Mesendoderm (in vitro differentiated cells): Measurements from ENCODE around the gene CEP126.

Experiments
- DNase-seq: peaks from one replicate; pipeline ENCODE4 v3.0.0; 2013
- H2AK5ac ChIP-seq: 2 replicates; pipeline ENCODE4 v1.6.1; 2013; ENCODE audit warnings: low read length, inconsistent platforms
- H2BK120ac ChIP-seq: 2 replicates; pipeline ENCODE4 v1.6.1; 2013; ENCODE audit warnings: low read depth, mild to moderate bottlenecking, low read length, moderate library complexity, mixed read lengths
- H2BK15ac ChIP-seq: replicated peaks from 2 replicates; pipeline ENCODE4 v1.6.1; 2013; ENCODE audit warnings: low read depth, mild to moderate bottlenecking, moderate library complexity
- H2BK5ac ChIP-seq: 2 replicates; pipeline ENCODE4 v1.6.1; 2013; ENCODE audit warnings: low read length, inconsistent platforms
- H3K18ac ChIP-seq: 2 replicates; pipeline ENCODE4 v1.6.1; 2013; ENCODE audit warnings: mild to moderate bottlenecking, low read length, mixed read lengths
- H3K23ac ChIP-seq: one replicate; pipeline ENCODE4 v1.6.1; 2013; ENCODE audit warnings: low read length
- H3K27ac ChIP-seq: 2 replicates; pipeline ENCODE4 v1.5.1; 2013; ENCODE audit warnings: low read depth, mild to moderate bottlenecking, inconsistent platforms, low read length, moderate library complexity
- H3K27me3 ChIP-seq: 2 replicates; pipeline ENCODE4 v1.6.1; 2013; ENCODE audit warnings: low read length, control low read depth, mild to moderate bottlenecking, inconsistent platforms; ENCODE audit not compliant: insufficient read depth, poor library complexity
- H3K36me3 ChIP-seq: 2 replicates; pipeline ENCODE4 v1.6.1; 2013; ENCODE audit warnings: low read length, inconsistent platforms; ENCODE audit not compliant: control insufficient read depth, insufficient read depth
- H3K4ac ChIP-seq: one replicate; pipeline ENCODE4 v1.6.1; 2013; ENCODE audit warnings: low read depth, mild to moderate bottlenecking, low read length, moderate library complexity
- H3K4me1 ChIP-seq: 2 replicates; pipeline ENCODE4 v1.6.1; 2013; ENCODE audit warnings: low read depth, low read length, inconsistent platforms; ENCODE audit not compliant: control insufficient read depth
- H3K4me2 ChIP-seq: 2 replicates; pipeline ENCODE4 v1.6.1; 2013; ENCODE audit warnings: low read length
- H3K4me3 ChIP-seq: 2 replicates; pipeline ENCODE4 v1.5.1; 2013; ENCODE audit warnings: mild to moderate bottlenecking, low read length
- H3K56ac ChIP-seq: one replicate; pipeline ENCODE4 v1.6.1; 2013; ENCODE audit warnings: low read length
- H3K79me1 ChIP-seq: 2 replicates; pipeline ENCODE4 v1.6.1; 2013; ENCODE audit warnings: low read length, inconsistent platforms
- H3K79me2 ChIP-seq: 2 replicates; pipeline ENCODE4 v1.6.1; 2013; ENCODE audit warnings: mild to moderate bottlenecking, low read length; ENCODE audit not compliant: control insufficient read depth, insufficient read depth
- H3K9ac ChIP-seq: 2 replicates; pipeline ENCODE4 v1.6.1; 2013; ENCODE audit warnings: low read length, inconsistent platforms
- H4K5ac ChIP-seq: one replicate; pipeline ENCODE4 v1.6.1; 2013; ENCODE audit warnings: low read length
- H4K8ac ChIP-seq: one replicate; pipeline ENCODE4 v1.6.1; 2013; ENCODE audit warnings: low read depth, mild to moderate bottlenecking, control low read depth, low read length, moderate library complexity
- WGBS: extraction: QIAGEN DNeasy Blood & Tissue Kit; methylation state at CpG from one replicate; pipeline ENCODE4 v1.1.7; 2013; ENCODE audit warnings: low lambda C conversion rate, missing lambda C conversion rate; ENCODE audit not compliant: insufficient coverage; ENCODE audit errors: extremely low coverage; 5-methylcytosine and 5-hydroxymethylcytosine counted together

Gene CEP126

DNA sequence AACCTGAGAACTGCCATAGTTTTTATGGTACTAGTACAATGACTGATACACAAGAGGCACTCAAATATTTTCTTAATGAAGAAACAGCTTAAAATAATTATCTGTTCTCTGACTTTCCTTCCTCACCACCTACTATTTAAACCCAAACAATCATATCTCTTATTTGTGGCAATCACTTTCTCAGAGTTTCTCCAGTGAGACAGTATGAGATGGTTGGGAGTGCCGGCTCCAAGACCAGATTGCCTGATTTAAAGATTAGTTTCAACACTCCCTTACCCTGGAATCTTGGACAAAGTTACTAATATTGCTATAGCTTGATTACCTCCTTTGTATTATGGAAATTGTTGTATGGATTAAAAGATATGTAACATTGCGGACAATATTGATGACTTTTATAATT is 5.7 kb upstream of the CEP126 start:
- no peak overlapping the region for H3K4me3 ChIP-seq
- H3K4ac ChIP-seq: no peak overlapping the region
- no peaks in the 10 kb centered on the region for H3K79me1 ChIP-seq
- no peak overlapping the region for H3K23ac ChIP-seq
- H3K36me3 ChIP-seq: no peaks in the 10 kb centered on the region
- H3K27me3 ChIP-seq: no peaks in the 10 kb centered on the region
- no peak overlapping the region for H3K4me2 ChIP-seq
- H3K9ac ChIP-seq: no peak overlapping the region
- no peak overlapping the region for H4K8ac ChIP-seq
- no peaks in the 10 kb centered on the region for H3K79me2 ChIP-seq
- H2AK5ac ChIP-seq: no peak overlapping the region
- no peak overlapping the region for H2BK5ac ChIP-seq
- no peaks in the 10 kb centered on the region for H3K4me1 ChIP-seq
- no peak overlapping the region for H3K56ac ChIP-seq
- DNase-seq: no peak
- no peak overlapping the region for H4K5ac ChIP-seq
- no peak overlapping the region for H2BK120ac ChIP-seq
- no peak overlapping the region for H3K27ac ChIP-seq
- no CpG with 5 or more reads among the region's 2 CpGs for WGBS
- no peak overlapping the region for H2BK15ac ChIP-seq
- no peak overlapping the region for H3K18ac ChIP-seq

DNA sequence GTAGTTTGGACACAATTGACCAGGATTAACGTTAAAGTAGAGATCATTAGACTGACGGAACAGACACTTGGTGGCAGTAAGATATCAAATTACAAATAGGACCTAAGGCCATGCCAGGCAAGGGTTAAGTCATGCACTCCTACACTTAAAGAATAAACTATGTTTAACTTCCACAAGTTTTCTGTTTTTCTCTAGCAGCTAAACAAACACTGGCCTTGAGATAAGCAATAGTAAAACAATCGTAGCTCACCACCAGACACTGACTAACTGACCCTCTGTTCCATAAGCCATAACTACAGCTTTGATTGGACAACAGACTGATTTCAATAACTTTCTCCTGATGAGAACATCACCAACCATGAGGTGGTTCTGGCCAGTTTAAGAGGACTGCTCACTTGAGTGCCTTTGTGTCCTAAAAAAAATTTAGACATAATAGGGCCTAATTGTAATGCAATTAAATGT is 2.0 kb upstream of the CEP126 start:
- no peak overlapping the region for H4K8ac ChIP-seq
- H3K4me3 ChIP-seq: no peak overlapping the region
- H3K27ac ChIP-seq: no peak overlapping the region
- no peak overlapping the region for H2AK5ac ChIP-seq
- no peak overlapping the region for H4K5ac ChIP-seq
- H3K4ac ChIP-seq: no peak overlapping the region
- no peaks in the 10 kb centered on the region for H3K4me1 ChIP-seq
- H3K4me2 ChIP-seq: no peak overlapping the region
- no peaks in the 10 kb centered on the region for H3K27me3 ChIP-seq
- H3K9ac ChIP-seq: no peak overlapping the region
- no CpG with 5 or more reads among the region's 3 CpGs for WGBS
- DNase-seq: no peak
- no peak overlapping the region for H2BK15ac ChIP-seq
- H3K23ac ChIP-seq: no peak overlapping the region
- H2BK120ac ChIP-seq: no peak overlapping the region
- no peaks in the 10 kb centered on the region for H3K36me3 ChIP-seq
- no peak overlapping the region for H3K56ac ChIP-seq
- no peak overlapping the region for H3K18ac ChIP-seq
- no peaks in the 10 kb centered on the region for H3K79me2 ChIP-seq
- no peak overlapping the region for H2BK5ac ChIP-seq
- H3K79me1 ChIP-seq: no peaks in the 10 kb centered on the region

DNA sequence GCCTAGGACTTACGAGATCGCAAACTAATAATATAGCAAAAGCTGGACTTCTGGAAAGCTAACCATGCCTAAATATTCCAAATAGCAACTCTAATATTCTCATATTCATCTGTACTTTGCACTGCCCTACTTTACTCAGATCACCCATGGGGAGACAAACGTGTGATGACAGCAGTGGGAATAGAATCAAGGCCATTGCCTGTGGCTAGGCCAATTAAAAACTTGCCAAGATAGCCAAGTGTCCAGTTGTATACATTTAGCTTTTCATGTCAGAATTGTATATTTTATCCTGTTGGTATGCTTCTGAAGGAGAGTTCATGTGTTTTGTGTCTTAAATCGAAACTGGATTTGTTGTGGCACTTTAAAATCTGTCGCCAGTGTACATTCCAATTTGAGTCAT is 1.2 kb upstream of the CEP126 start:
- no peak overlapping the region for H3K4me3 ChIP-seq
- H3K36me3 ChIP-seq: no peaks in the 10 kb centered on the region
- no peak overlapping the region for H3K9ac ChIP-seq
- no peak overlapping the region for H2BK120ac ChIP-seq
- H3K27me3 ChIP-seq: no peaks in the 10 kb centered on the region
- H3K56ac ChIP-seq: no peak overlapping the region
- H3K23ac ChIP-seq: no peak overlapping the region
- no peaks in the 10 kb centered on the region for H3K79me2 ChIP-seq
- WGBS: no CpG with 5 or more reads among the region's 5 CpGs
- no peak overlapping the region for H3K4ac ChIP-seq
- DNase-seq: no peak
- no peaks in the 10 kb centered on the region for H3K4me1 ChIP-seq
- H4K5ac ChIP-seq: no peak overlapping the region
- H3K79me1 ChIP-seq: no peaks in the 10 kb centered on the region
- H3K27ac ChIP-seq: no peak overlapping the region
- no peak overlapping the region for H2AK5ac ChIP-seq
- H2BK5ac ChIP-seq: no peak overlapping the region
- H4K8ac ChIP-seq: no peak overlapping the region
- H2BK15ac ChIP-seq: no peak overlapping the region
- H3K18ac ChIP-seq: no peak overlapping the region
- H3K4me2 ChIP-seq: no peak overlapping the region

DNA sequence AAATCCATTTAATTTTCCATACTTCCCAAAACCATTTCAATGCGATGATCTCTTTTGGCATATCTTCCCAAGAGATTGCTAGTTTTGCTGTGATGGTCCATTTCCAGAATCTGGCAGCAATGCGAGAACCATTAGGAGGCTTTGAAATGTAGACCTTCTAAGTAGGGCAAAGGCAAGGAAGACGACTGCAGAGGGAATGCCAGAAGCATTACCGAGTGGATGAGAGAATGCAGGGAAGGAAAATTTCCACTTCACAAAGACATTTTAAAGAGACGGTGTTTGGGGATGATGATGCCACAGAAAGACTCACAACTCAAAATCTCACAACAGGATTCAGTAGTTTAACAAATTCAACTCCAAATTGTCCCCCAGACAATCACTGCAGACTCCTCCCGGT is 471 bp upstream of the CEP126 start:
- H2BK15ac ChIP-seq: no peak overlapping the region
- peak overlapping the region; percentile 74 for H3K4me2 ChIP-seq
- WGBS: no CpG with 5 or more reads among the region's 6 CpGs
- H2BK5ac ChIP-seq: no peak overlapping the region
- peak overlapping the region; percentile 11 for H3K9ac ChIP-seq
- no peaks in the 10 kb centered on the region for H3K79me2 ChIP-seq
- H3K4me3 ChIP-seq: peak overlapping the region; percentile 28
- H4K8ac ChIP-seq: no peak overlapping the region
- no peaks in the 10 kb centered on the region for H3K79me1 ChIP-seq
- peak overlapping the region; percentile 57 for H3K56ac ChIP-seq
- no peaks in the 10 kb centered on the region for H3K27me3 ChIP-seq
- no peak overlapping the region for H4K5ac ChIP-seq
- no peak overlapping the region for H3K18ac ChIP-seq
- no peak overlapping the region for H3K23ac ChIP-seq
- no peak overlapping the region for H2AK5ac ChIP-seq
- no peaks in the 10 kb centered on the region for H3K36me3 ChIP-seq
- no peak overlapping the region for H3K27ac ChIP-seq
- no peaks in the 10 kb centered on the region for H3K4me1 ChIP-seq
- DNase-seq: peak; percentile 58
- no peak overlapping the region for H2BK120ac ChIP-seq
- no peak overlapping the region for H3K4ac ChIP-seq

DNA sequence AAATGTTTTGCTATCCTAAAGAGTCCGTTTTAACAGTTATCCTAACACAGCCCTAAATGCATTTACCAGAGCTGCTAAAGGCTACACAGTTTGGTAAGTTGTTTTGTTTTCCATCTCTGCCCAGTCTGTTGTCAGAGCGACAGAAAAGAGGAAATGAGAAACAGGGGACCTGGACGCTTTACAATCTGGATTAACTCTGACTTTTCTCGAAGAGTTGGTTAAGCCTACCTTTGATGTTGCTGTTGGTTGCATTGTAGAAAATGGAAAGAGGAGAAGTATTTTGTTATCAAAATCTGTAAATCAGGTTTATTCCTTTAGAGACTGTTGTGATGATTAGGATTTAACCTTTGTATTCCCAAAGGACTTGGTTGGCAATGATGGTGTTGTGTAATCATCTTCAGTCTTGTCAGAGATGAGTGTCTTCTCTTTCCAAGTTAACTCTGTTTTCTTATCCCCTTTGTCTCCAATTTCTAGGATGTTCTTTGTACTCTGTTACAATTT is 1.0 kb downstream of the CEP126 start:
- Histone ChIP-seq H3K4me3 (no peak overlapping the region), H2BK5ac (no peak overlapping the region), H3K27ac (no peak overlapping the region), H3K4ac (no peak overlapping the region), H3K79me1 (no peaks in the 10 kb centered on the region), H3K18ac (no peak overlapping the region), H3K23ac (no peak overlapping the region), H3K9ac (no peak overlapping the region), H4K8ac (no peak overlapping the region), H3K4me2 (no peak overlapping the region), H2BK15ac (no peak overlapping the region), H3K4me1 (no peaks in the 10 kb centered on the region), H3K36me3 (no peaks in the 10 kb centered on the region), H2BK120ac (no peak overlapping the region), H3K79me2 (no peaks in the 10 kb centered on the region), H3K56ac (no peak overlapping the region), H4K5ac (no peak overlapping the region), H2AK5ac (no peak overlapping the region), H3K27me3 (no peaks in the 10 kb centered on the region)
- peak; percentile 62 for DNase-seq
- WGBS: no CpG with 5 or more reads among the region's 4 CpGs

DNA sequence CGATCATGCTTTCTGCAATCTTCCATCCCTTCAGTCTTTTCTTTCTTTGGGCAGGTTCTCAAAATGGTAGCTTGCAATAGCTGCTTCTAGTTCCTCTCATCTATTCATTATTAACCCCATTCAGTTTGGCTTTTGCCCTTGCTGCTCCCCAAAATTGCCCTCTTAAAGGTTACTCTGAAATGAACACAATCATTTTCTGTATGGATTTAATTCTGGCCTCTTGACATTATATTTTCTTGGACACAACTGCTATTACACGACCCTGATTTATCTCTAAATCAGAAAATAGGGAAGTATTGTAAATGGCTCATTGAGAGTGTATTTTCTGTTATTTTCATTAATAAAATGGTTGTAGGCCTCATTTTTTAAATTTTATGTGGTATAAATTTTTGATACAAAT is 1.6 kb downstream of the CEP126 start, which contains the start of gene ANGPTL5:
Gene ANGPTL5, minus strand, starts transcription at position 101 of the 400 bp plus-strand sequence. CDS start 8,613 bp downstream, outside the sequence.
- peak within 1 kb of the TSS; percentile 59 for H3K4me3 ChIP-seq
- H2AK5ac ChIP-seq: no peak within 1 kb of the TSS
- no peak within 1 kb of the TSS for H2BK5ac ChIP-seq
- no peak within 1 kb of the TSS for H2BK120ac ChIP-seq
- no peaks in the 10 kb centered on the region for H3K4me1 ChIP-seq
- H4K8ac ChIP-seq: no peak within 1 kb of the TSS
- H3K79me1 ChIP-seq: no peaks in the 10 kb centered on the region
- H4K5ac ChIP-seq: no peak within 1 kb of the TSS
- DNase-seq: no peak
- H3K9ac ChIP-seq: peak within 1 kb of the TSS; percentile 63
- no peak within 1 kb of the TSS for H2BK15ac ChIP-seq
- H3K36me3 ChIP-seq: no peaks in the 10 kb centered on the region
- no peaks in the 10 kb centered on the region for H3K27me3 ChIP-seq
- peak within 1 kb of the TSS; percentile 58 for H3K4me2 ChIP-seq
- no CpG with 5 or more reads among the region's 2 CpGs for WGBS
- no peak within 1 kb of the TSS for H3K4ac ChIP-seq
- H3K27ac ChIP-seq: no peak within 1 kb of the TSS
- H3K79me2 ChIP-seq: no peaks in the 10 kb centered on the region
- peak within 1 kb of the TSS; percentile 86 for H3K56ac ChIP-seq
- H3K18ac ChIP-seq: no peak within 1 kb of the TSS
- no peak within 1 kb of the TSS for H3K23ac ChIP-seq
